Ovary (tissue), 3 donors: Measurements from ENCODE around the gene SLC48A1.

Experiments used
- EP300 ChIP-seq: sonication (generic); formaldehyde crosslinking; IDR thresholded peaks from one replicate; pipeline ENCODE4 v1.6.1; 2017; ENCODE audit warnings: antibody characterized with exemption
- POLR2A ChIP-seq: fragments of 450-650 bp; IDR thresholded peaks from one replicate; pipeline ENCODE4 v1.6.1; 2017; ENCODE audit warnings: antibody characterized with exemption, mild to moderate bottlenecking, moderate library complexity
- TF ChIP-seq, protein P1 (sequence below), 3 donors: fragments of 450-650 bp in 2 of 3; fragments of 200-600 bp in 1 of 3; IDR thresholded peaks; one replicate each; pipeline versions ENCODE4 v1.5.1 to v1.8.0; 2016 to 2022; ENCODE audit warnings: antibody characterized with exemption in 3 of 3, mild to moderate bottlenecking in 1 of 3
- donor health status: DM: no; HTN: no; CAD: no.

DNA sequence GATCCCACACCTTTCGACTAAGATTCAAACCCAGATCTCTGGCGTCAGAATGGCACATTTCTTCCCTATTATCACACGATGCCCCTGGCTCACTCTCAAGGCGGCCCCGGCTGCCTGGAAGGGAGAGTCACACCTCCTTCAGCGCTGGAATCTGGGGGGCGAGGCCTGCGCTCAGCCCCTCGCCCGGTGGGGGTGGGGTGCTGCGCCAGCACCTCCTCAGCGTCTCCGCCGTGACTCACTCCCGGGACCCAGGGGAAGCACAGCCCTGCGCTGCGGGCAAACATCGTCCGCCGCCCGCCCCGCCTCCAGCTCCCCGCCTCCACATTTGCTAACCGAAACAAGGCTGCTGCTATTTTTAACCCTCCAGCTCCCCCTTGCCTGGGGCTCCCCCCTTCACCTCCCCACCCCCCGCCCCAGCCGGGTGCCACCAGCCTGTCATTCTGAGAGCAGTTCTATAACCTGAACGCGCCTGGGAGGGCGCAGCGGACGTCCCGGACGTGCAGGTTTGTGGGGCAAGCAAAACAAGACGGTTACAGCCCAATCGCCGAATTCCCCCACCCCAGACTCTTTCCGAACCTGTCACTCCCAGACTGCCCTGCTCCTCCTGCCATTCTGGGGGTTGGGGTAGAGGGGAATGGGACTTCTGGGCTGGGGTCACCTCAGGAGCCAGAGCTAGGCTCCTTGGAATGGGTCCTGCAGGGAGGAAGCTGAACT, 39.9 kb downstream of the SLC48A1 start:
- no peak for TF ChIP-seq EP300
- TF ChIP-seq, protein P1, sequence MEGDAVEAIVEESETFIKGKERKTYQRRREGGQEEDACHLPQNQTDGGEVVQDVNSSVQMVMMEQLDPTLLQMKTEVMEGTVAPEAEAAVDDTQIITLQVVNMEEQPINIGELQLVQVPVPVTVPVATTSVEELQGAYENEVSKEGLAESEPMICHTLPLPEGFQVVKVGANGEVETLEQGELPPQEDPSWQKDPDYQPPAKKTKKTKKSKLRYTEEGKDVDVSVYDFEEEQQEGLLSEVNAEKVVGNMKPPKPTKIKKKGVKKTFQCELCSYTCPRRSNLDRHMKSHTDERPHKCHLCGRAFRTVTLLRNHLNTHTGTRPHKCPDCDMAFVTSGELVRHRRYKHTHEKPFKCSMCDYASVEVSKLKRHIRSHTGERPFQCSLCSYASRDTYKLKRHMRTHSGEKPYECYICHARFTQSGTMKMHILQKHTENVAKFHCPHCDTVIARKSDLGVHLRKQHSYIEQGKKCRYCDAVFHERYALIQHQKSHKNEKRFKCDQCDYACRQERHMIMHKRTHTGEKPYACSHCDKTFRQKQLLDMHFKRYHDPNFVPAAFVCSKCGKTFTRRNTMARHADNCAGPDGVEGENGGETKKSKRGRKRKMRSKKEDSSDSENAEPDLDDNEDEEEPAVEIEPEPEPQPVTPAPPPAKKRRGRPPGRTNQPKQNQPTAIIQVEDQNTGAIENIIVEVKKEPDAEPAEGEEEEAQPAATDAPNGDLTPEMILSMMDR (IDR thresholded peaks at IDR 0.05), result no peak
- peak; percentile 52 for TF ChIP-seq POLR2A
